Testis (tissue), 3 donors: Measurements from ENCODE around the gene OR10Z1. TPM values are rescaled to one million over a fixed set of nuclear protein-coding genes. Genes with fewer than 3 reads are reported as not detected.

ENCODE experiments used
- DNase-seq: peaks from one replicate; pipeline ENCODE4 v3.0.0-alpha.2; 2019
- H3K27ac ChIP-seq, 2 donors: fragments of 200-600 bp; sonication (generic); one replicate each; pipeline ENCODE4 v1.5.1; 2019
- H3K27me3 ChIP-seq: fragments of 200-600 bp; sonication (generic); one replicate; pipeline ENCODE4 v1.5.1; 2019
- H3K36me3 ChIP-seq: fragments of 200-600 bp; sonication (generic); one replicate; pipeline ENCODE4 v1.5.1; 2017; ENCODE audit warnings: low read depth; ENCODE audit errors: missing control alignments
- H3K4me1 ChIP-seq: fragments of 200-600 bp; sonication (generic); one replicate; pipeline ENCODE4 v1.5.1; 2019
- H3K4me3 ChIP-seq, 2 donors: fragments of 200-600 bp; sonication (generic); one replicate each; pipeline ENCODE4 v1.5.1; 2017 to 2019
- H3K9me3 ChIP-seq: fragments of 200-600 bp; sonication (generic); one replicate; pipeline ENCODE4 v1.5.1; 2017
- POLR2A ChIP-seq: fragments of 450-650 bp; IDR thresholded peaks from one replicate; pipeline ENCODE4 v1.6.1; 2017; ENCODE audit warnings: antibody characterized with exemption, mild to moderate bottlenecking, moderate library complexity
- WGBS, 2 donors: methylation state at CpG; one replicate each; pipeline ENCODE4 v1.1.5; 2018; 5-methylcytosine and 5-hydroxymethylcytosine counted together
- intact Hi-C: fragments of 100-400 bp; cut with DNase I; formaldehyde crosslinking; loops from one replicate; pipeline ENCODE4 v1.15.1; 2023; ENCODE audit warnings: low total_unique reads
- polyA plus RNA-seq: library from polyadenylated mRNA; stranded (reverse); fragments of 350-450 nt; fragmentation: Illumina TruSeq; extraction: RNeasy Lipid Tissue Mini Kit (QIAGEN cat#74804); gene quantifications from one replicate; pipeline ENCODE4 v1.2.3, GENCODE V29; 2014; ENCODE audit warnings: low read depth, low replicate concordance; ENCODE audit not compliant: insufficient read depth
- total RNA-seq, 2 donors: library from RNA; depleted of rRNA; stranded (reverse); fragments of >200 nt; gene quantifications; one replicate each; pipeline ENCODE4 v1.2.3, GENCODE V29; 2016
- TF ChIP-seq, protein P1 (sequence below), 3 experiments: fragments of 450-650 bp in 2 of 3; fragments of 200-600 bp in 1 of 3; sonication (generic) in 1 of 3; IDR thresholded peaks; one replicate each; pipeline ENCODE4 v1.5.1; 2016 to 2019; ENCODE audit warnings: antibody characterized with exemption in 3 of 3, mild to moderate bottlenecking in 2 of 3, moderate library complexity in 1 of 3

Gene OR10Z1
- total and polyA plus RNA-seq, 3 donors from 2014 or later = not detected

DNA sequence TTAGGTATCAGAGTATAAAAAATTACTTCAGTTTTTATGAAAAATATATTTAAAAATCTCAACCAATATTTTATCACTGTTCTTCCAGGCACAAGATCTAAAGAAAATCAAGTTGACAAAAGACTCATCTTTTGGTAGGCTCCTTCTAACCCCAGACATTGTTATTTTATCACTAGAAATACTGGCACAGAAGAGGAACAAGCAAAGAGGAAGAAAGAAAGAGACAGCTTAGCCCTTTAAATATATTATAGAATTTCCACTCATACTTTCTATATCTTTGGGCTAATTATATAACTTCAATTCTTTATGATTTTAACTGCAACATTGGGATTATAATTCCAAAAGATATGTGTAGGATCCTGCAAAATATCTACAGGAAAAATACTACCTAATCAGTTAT is 49.0 kb downstream of the OR10Z1 start:
- no peaks in the 10 kb centered on the region for H3K27me3 ChIP-seq
- H3K4me1 ChIP-seq = no peaks in the 10 kb centered on the region
- DNase-seq = no peak
- H3K9me3 ChIP-seq = no peaks in the 10 kb centered on the region
- TF ChIP-seq POLR2A = no peak
- TF ChIP-seq, protein P1, sequence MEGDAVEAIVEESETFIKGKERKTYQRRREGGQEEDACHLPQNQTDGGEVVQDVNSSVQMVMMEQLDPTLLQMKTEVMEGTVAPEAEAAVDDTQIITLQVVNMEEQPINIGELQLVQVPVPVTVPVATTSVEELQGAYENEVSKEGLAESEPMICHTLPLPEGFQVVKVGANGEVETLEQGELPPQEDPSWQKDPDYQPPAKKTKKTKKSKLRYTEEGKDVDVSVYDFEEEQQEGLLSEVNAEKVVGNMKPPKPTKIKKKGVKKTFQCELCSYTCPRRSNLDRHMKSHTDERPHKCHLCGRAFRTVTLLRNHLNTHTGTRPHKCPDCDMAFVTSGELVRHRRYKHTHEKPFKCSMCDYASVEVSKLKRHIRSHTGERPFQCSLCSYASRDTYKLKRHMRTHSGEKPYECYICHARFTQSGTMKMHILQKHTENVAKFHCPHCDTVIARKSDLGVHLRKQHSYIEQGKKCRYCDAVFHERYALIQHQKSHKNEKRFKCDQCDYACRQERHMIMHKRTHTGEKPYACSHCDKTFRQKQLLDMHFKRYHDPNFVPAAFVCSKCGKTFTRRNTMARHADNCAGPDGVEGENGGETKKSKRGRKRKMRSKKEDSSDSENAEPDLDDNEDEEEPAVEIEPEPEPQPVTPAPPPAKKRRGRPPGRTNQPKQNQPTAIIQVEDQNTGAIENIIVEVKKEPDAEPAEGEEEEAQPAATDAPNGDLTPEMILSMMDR (IDR thresholded peaks at IDR 0.05) = no peak
- H3K27ac ChIP-seq = no peak overlapping the region
- intact Hi-C loops = no loop called here
- no peaks in the 10 kb centered on the region for H3K36me3 ChIP-seq
- no peak overlapping the region for H3K4me3 ChIP-seq

DNA sequence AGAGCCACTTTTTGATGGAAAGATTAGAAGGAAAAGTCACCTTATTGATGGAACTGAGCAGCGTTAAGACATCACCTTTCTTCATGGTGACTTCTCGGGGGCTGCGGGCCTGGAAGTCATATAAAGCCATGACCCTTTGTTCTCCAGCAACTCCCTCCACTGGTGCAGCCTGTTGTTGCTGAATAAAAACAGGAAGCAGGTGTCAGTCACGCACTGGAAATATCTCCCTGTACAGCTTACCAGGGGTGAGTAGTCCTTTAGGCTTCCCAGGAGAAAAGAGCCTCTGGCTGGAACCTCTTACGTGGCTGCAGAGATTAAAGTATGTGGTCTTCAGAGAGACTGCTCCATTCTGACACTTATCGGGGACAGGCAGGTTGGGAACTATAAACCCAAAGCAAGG is 49.5 kb downstream of the OR10Z1 start:
- TF ChIP-seq, protein P1 (IDR thresholded peaks at IDR 0.05) = no peak
- TF ChIP-seq POLR2A = no peak

More for the DNA sequence above, 49.5 kb downstream of the OR10Z1 start:
- DNase-seq = no peak
- H3K4me1 ChIP-seq = no peaks in the 10 kb centered on the region
- 60 to 82% methylated on average over 6 of the region's 6 CpGs for WGBS, 2 donors
- intact Hi-C loops = no loop called here
- no peak overlapping the region for H3K4me3 ChIP-seq
- H3K27me3 ChIP-seq = no peaks in the 10 kb centered on the region
- H3K9me3 ChIP-seq = no peaks in the 10 kb centered on the region
- no peaks in the 10 kb centered on the region for H3K36me3 ChIP-seq
- no peak overlapping the region for H3K27ac ChIP-seq

Other genes starting within 250 kb of the OR10Z1 start
- under 1 TPM in 1 of 2 donors, not detected in 1; 0.94 TPM for gene OR10T2, start 205.8 kb upstream of the OR10Z1 start, total RNA-seq
- gene OR10T2, start 205.8 kb upstream of the OR10Z1 start, polyA plus RNA-seq = not detected
- not detected for gene OR10K2, start 179.0 kb upstream of the OR10Z1 start, total RNA-seq
- gene OR10K2, start 179.0 kb upstream of the OR10Z1 start, polyA plus RNA-seq = not detected
- not detected for gene OR10K1, start 143.4 kb upstream of the OR10Z1 start, total RNA-seq
- gene OR10K1, start 143.4 kb upstream of the OR10Z1 start, polyA plus RNA-seq = not detected
- gene OR10R2, start 133.0 kb upstream of the OR10Z1 start, total RNA-seq = not detected
- not detected for gene OR10R2, start 133.0 kb upstream of the OR10Z1 start, polyA plus RNA-seq
- gene OR6Y1, start 50.9 kb upstream of the OR10Z1 start, total RNA-seq = not detected
- not detected for gene OR6Y1, start 50.9 kb upstream of the OR10Z1 start, polyA plus RNA-seq
- gene OR6P1, start 34.7 kb upstream of the OR10Z1 start, total RNA-seq = not detected
- gene OR6P1, start 34.7 kb upstream of the OR10Z1 start, polyA plus RNA-seq = not detected
- gene OR10X1, start 25.4 kb upstream of the OR10Z1 start, total RNA-seq = not detected
- gene OR10X1, start 25.4 kb upstream of the OR10Z1 start, polyA plus RNA-seq = not detected
- 1 to 10 TPM; 3.4 to 4.2 TPM for gene SPTA1, start 81.4 kb downstream of the OR10Z1 start, total RNA-seq
- gene SPTA1, start 81.4 kb downstream of the OR10Z1 start, polyA plus RNA-seq = 6.8 TPM
- not detected for gene OR6K2, start 95.4 kb downstream of the OR10Z1 start, total RNA-seq
- not detected for gene OR6K2, start 95.4 kb downstream of the OR10Z1 start, polyA plus RNA-seq
- gene OR6K3, start 115.5 kb downstream of the OR10Z1 start, total RNA-seq = under 1 TPM in 1 of 2 donors, not detected in 1; 0.19 TPM
- gene OR6K3, start 115.5 kb downstream of the OR10Z1 start, polyA plus RNA-seq = not detected
- gene OR6K6, start 149.5 kb downstream of the OR10Z1 start, total RNA-seq = not detected
- gene OR6K6, start 149.5 kb downstream of the OR10Z1 start, polyA plus RNA-seq = not detected
- 1 to 10 TPM in 1 of 2 donors, not detected in 1; 1.0 TPM for gene OR6N1, start 166.9 kb downstream of the OR10Z1 start, total RNA-seq
- gene OR6N1, start 166.9 kb downstream of the OR10Z1 start, polyA plus RNA-seq = not detected
- gene OR6N2, start 175.9 kb downstream of the OR10Z1 start, total RNA-seq = not detected
- gene OR6N2, start 175.9 kb downstream of the OR10Z1 start, polyA plus RNA-seq = not detected
- 10 to 100 TPM; 11.5 to 12.8 TPM for gene MNDA, start 226.1 kb downstream of the OR10Z1 start, total RNA-seq
- gene MNDA, start 226.1 kb downstream of the OR10Z1 start, polyA plus RNA-seq = 6.8 TPM